HUES6 (cell line): ENCODE measurements around the gene SNAI3.

Experiments used
- H3K27ac ChIP-seq: 2 replicates; pipeline ENCODE4 v1.7.0; 2013; ENCODE audit warnings: low read depth, mild to moderate bottlenecking, low read length, inconsistent platforms
- H3K27me3 ChIP-seq: 2 replicates; pipeline ENCODE4 v1.6.1; 2013; ENCODE audit warnings: low read length; ENCODE audit not compliant: control insufficient read depth, insufficient read depth
- H3K36me3 ChIP-seq: 2 replicates; pipeline ENCODE4 v1.6.1; 2013; ENCODE audit warnings: low read length; ENCODE audit not compliant: control insufficient read depth, insufficient read depth
- H3K4me1 ChIP-seq: 2 replicates; pipeline ENCODE4 v1.6.1; 2013; ENCODE audit warnings: low read length; ENCODE audit not compliant: control insufficient read depth, insufficient read depth
- H3K4me3 ChIP-seq: 2 replicates; pipeline ENCODE4 v1.5.1; 2013; ENCODE audit warnings: low read depth, low read length
- H3K9ac ChIP-seq: one replicate; pipeline ENCODE4 v1.6.1; 2013; ENCODE audit warnings: mild to moderate bottlenecking, low read length
- H3K9me3 ChIP-seq: 2 replicates; pipeline ENCODE4 v1.6.1; 2013; ENCODE audit warnings: low read depth, low read length; ENCODE audit not compliant: control insufficient read depth, insufficient read depth

SNAI3 gene

GRCh38 chr16:88703486-88704309 lies 17.4 kb upstream of the SNAI3 start:
- Histone ChIP-seq H3K27ac (no peak overlapping the region; the same call in 1 of the 2 replicates), H3K9ac (no peak overlapping the region), H3K36me3 (peaks cover 31% of the 10 kb centered on the region), H3K9me3 (no peaks in the 10 kb centered on the region), H3K27me3 (no peaks in the 10 kb centered on the region), H3K4me3 (no peak overlapping the region), H3K4me1 (peaks cover 9% of the 10 kb centered on the region)

GRCh38 chr16:88702371-88703210 lies 16.3 kb upstream of the SNAI3 start:
- peaks cover 36% of the 10 kb centered on the region for H3K36me3 ChIP-seq
- H3K4me3 ChIP-seq, result no peak overlapping the region
- H3K27ac ChIP-seq, result no peak overlapping the region
- peaks cover 9% of the 10 kb centered on the region for H3K4me1 ChIP-seq
- H3K9ac ChIP-seq, result no peak overlapping the region
- H3K27me3 ChIP-seq, result no peaks in the 10 kb centered on the region
- H3K9me3 ChIP-seq, result no peaks in the 10 kb centered on the region

- Histone ChIP-seq H3K4me1 (peaks cover 3% of the 10 kb centered on the region; the same call in 1 of the 2 replicates), H3K27me3 (no peaks in the 10 kb centered on the region), H3K9me3 (no peaks in the 10 kb centered on the region), H3K9ac (no peak overlapping the region), H3K27ac (no peak overlapping the region), H3K4me3 (no peak overlapping the region), H3K36me3 (peaks cover 42% of the 10 kb centered on the region)
These were observed 15.5 kb upstream of the SNAI3 start for GRCh38 chr16:88701581-88702370.

GRCh38 chr16:88700636-88701482 lies 14.6 kb upstream of the SNAI3 start:
- Histone ChIP-seq H3K4me3 (no peak overlapping the region), H3K9me3 (no peaks in the 10 kb centered on the region), H3K27me3 (no peaks in the 10 kb centered on the region), H3K27ac (no peak overlapping the region), H3K9ac (no peak overlapping the region), H3K4me1 (peaks cover 3% of the 10 kb centered on the region; the same call in 1 of the 2 replicates), H3K36me3 (peaks cover 47% of the 10 kb centered on the region)

GRCh38 chr16:88700322-88700635 lies 14.0 kb upstream of the SNAI3 start:
- no peaks in the 10 kb centered on the region for H3K27me3 ChIP-seq
- peaks cover 47% of the 10 kb centered on the region for H3K36me3 ChIP-seq
- H3K9ac ChIP-seq, result no peak overlapping the region
- H3K9me3 ChIP-seq, result no peaks in the 10 kb centered on the region
- H3K27ac ChIP-seq, result no peak overlapping the region
- H3K4me1 ChIP-seq, result peaks cover 3% of the 10 kb centered on the region; the same call in 1 of the 2 replicates
- H3K4me3 ChIP-seq, result no peak overlapping the region

GRCh38 chr16:88699180-88699579 lies 12.9 kb upstream of the SNAI3 start:
- no peak overlapping the region for H3K9ac ChIP-seq
- peaks cover 47% of the 10 kb centered on the region for H3K36me3 ChIP-seq

GRCh38 chr16:88698646-88699045 lies 12.3 kb upstream of the SNAI3 start:
- no peaks in the 10 kb centered on the region for H3K27me3 ChIP-seq
- H3K27ac ChIP-seq, result no peak overlapping the region
- H3K4me1 ChIP-seq, result no peaks in the 10 kb centered on the region
- H3K9ac ChIP-seq, result no peak overlapping the region
- H3K4me3 ChIP-seq, result no peak overlapping the region
- peaks cover 47% of the 10 kb centered on the region for H3K36me3 ChIP-seq
- no peaks in the 10 kb centered on the region for H3K9me3 ChIP-seq

More at GRCh38 chr16:88699180-88699579, 12.9 kb upstream of the SNAI3 start:
- Histone ChIP-seq H3K27ac (no peak overlapping the region), H3K4me3 (no peak overlapping the region), H3K9me3 (no peaks in the 10 kb centered on the region), H3K4me1 (no peaks in the 10 kb centered on the region), H3K27me3 (no peaks in the 10 kb centered on the region)

GRCh38 chr16:88697831-88698615 lies 11.7 kb upstream of the SNAI3 start:
- no peak overlapping the region for H3K4me3 ChIP-seq
- no peak overlapping the region for H3K27ac ChIP-seq
- H3K4me1 ChIP-seq, result no peaks in the 10 kb centered on the region
- peaks cover 47% of the 10 kb centered on the region for H3K36me3 ChIP-seq
- no peaks in the 10 kb centered on the region for H3K27me3 ChIP-seq
- no peaks in the 10 kb centered on the region for H3K9me3 ChIP-seq
- no peak overlapping the region for H3K9ac ChIP-seq

- H3K27ac ChIP-seq, result no peak overlapping the region
- no peak overlapping the region for H3K9ac ChIP-seq
- H3K4me1 ChIP-seq, result no peaks in the 10 kb centered on the region
- no peaks in the 10 kb centered on the region for H3K9me3 ChIP-seq
- no peaks in the 10 kb centered on the region for H3K27me3 ChIP-seq
- H3K4me3 ChIP-seq, result no peak overlapping the region
- H3K36me3 ChIP-seq, result peaks cover 44% of the 10 kb centered on the region
These were observed 11.0 kb upstream of the SNAI3 start for GRCh38 chr16:88697116-88697830.
